Transverse colon (tissue), 4 donors: Measurements from ENCODE around the gene LILRA6. TPM values are rescaled to one million over a fixed set of nuclear protein-coding genes. Genes with fewer than 3 reads are reported as not detected.
"Not testable (repeated sequence)": the region's sequence is repeated elsewhere in the genome, so short reads cannot be mapped to it uniquely, and the experiment has no call there.

Experiments used
- DNase-seq: peaks from one replicate; pipeline ENCODE4 v3.0.0-alpha.2; 2019
- H3K27ac ChIP-seq, 4 donors: fragments of 200-600 bp; sonication (generic); 2 replicates each; pipeline ENCODE4 v1.5.1; 2016 to 2018; ENCODE audit warnings: inconsistent platforms in 4 of 4
- H3K27me3 ChIP-seq: fragments of 200-600 bp; sonication (generic); 2 replicates; pipeline ENCODE4 v1.5.1; 2017; ENCODE audit warnings: inconsistent platforms
- H3K36me3 ChIP-seq, 4 donors: fragments of 200-600 bp; sonication (generic); 2 replicates each; pipeline ENCODE4 v1.5.1; 2017 to 2019; ENCODE audit warnings: inconsistent platforms in 4 of 4
- H3K4me1 ChIP-seq, 4 donors: fragments of 200-600 bp; sonication (generic); 2 replicates each; pipeline ENCODE4 v1.5.1; 2017 to 2020; ENCODE audit warnings: inconsistent platforms in 4 of 4
- H3K4me3 ChIP-seq, 4 donors: fragments of 200-600 bp; sonication (generic); 1 replicate in 1 of 4; 2 replicates in 3 of 4; pipeline versions ENCODE4 v1.5.1 to v1.6.1; 2017 to 2019; ENCODE audit warnings: inconsistent platforms in 4 of 4
- H3K9me3 ChIP-seq, 2 donors: fragments of 200-600 bp; sonication (generic); 2 replicates each; pipeline ENCODE4 v1.5.1; 2017 to 2019; ENCODE audit warnings: inconsistent platforms in 2 of 2
- EP300 ChIP-seq: sonication (generic); formaldehyde crosslinking; IDR thresholded peaks from one replicate; pipeline ENCODE4 v1.6.1; 2017; ENCODE audit warnings: antibody characterized with exemption, low read depth
- POLR2A ChIP-seq: fragments of 450-650 bp; IDR thresholded peaks from one replicate; pipeline ENCODE4 v1.6.1; 2016; ENCODE audit warnings: antibody characterized with exemption, mild to moderate bottlenecking, moderate library complexity
- POLR2AphosphoS5 ChIP-seq, 3 donors: sonication (generic); formaldehyde crosslinking; IDR thresholded peaks; one replicate each; pipeline ENCODE4 v1.6.1; 2016; ENCODE audit warnings: antibody characterized with exemption in 3 of 3
- WGBS, 2 donors: methylation state at CpG; one replicate each; pipeline ENCODE4 v1.1.5; 2018; ENCODE audit warnings: low coverage in 1 of 2; 5-methylcytosine and 5-hydroxymethylcytosine counted together
- in situ Hi-C, 4 donors: fragments of 200-750 bp; cut with MboI; loops; one replicate each; pipeline versions ENCODE4 v1.15.0 to v1.15.1; 2017; ENCODE audit warnings: low sequenced_read_pairs in 3 of 4, low pct_ligation_motif_present in 1 of 4, low pct_unique_long_range_greater_than_20kb in 1 of 4
- intact Hi-C: fragments of 100-400 bp; cut with DNase I; formaldehyde crosslinking; loops from one replicate; pipeline ENCODE4 v1.15.1; 2023; ENCODE audit warnings: low total_unique reads
- total RNA-seq, 4 donors: library from RNA; depleted of rRNA; stranded (reverse); fragments of >200 nt; gene quantifications; one replicate each; pipeline ENCODE4 v1.1.0, GENCODE V29; 2016
- TF ChIP-seq, protein P1 (sequence below), 5 experiments: fragments of 200-600 bp in 3 of 5; fragments of 450-650 bp in 2 of 5; sonication (generic) in 3 of 5; IDR thresholded peaks; 1 replicate in 2 of 5; 2 replicates in 3 of 5; pipeline ENCODE4 v1.5.1; 2016 to 2017; ENCODE audit warnings: antibody characterized with exemption in 5 of 5, inconsistent platforms in 3 of 5, mild to moderate bottlenecking in 2 of 5, moderate library complexity in 1 of 5

LILRA6 gene
- total RNA-seq, 4 donors from 2014 or later, result 0.79 to 1.4 (median 1.1) TPM; not detected in 1

DNA sequence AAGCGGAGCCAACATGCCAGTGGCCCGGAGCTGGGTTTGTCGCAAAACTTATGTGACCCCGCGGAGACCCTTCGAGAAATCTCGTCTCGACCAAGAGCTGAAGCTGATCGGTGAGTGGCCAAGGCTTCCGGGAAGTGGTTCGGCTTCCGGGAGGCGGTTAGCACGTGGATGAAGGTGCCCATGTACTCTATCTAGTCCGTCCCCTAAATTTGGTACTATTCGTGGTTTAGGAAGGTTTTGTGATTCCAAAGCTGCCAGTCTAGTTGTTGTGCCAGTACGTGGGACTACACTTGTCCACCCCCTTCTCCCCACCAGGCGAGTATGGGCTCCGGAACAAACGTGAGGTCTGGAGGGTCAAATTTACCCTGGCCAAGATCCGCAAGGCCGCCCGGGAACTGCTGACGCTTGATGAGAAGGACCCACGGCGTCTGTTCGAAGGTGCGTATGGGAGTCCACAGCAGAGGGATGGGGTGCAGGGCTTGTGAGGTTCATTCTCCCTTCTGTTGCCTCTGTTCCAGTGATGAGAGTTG, 41.4 kb downstream of the LILRA6 start:
- DNase-seq, result no peak
- peaks cover 20 to 56% (median 41%) of the 10 kb centered on the region in 4 donors for H3K4me1 ChIP-seq
- peaks cover 0 to 42% (median 4%) of the 10 kb centered on the region in 4 donors for H3K36me3 ChIP-seq
- intact Hi-C loops (no loop called here), in situ Hi-C loops (no loop called here)
- H3K4me3 ChIP-seq, result peak overlapping the region; percentile 42 to 68 (median 54)
- no peaks in the 10 kb centered on the region for H3K27me3 ChIP-seq
- H3K27ac ChIP-seq, result peak overlapping the region; percentile 95 to 96 (median 96)
- 0 to 1% methylated on average over 4 to 28 of the region's 28 CpGs for WGBS, 2 donors
- H3K9me3 ChIP-seq, result no peaks in the 10 kb centered on the region
- TF ChIP-seq POLR2AphosphoS5 (IDR thresholded peaks at IDR 0.05), result no peak
- TF ChIP-seq EP300, result no peak
- no peak for TF ChIP-seq POLR2A
- TF ChIP-seq, protein P1, sequence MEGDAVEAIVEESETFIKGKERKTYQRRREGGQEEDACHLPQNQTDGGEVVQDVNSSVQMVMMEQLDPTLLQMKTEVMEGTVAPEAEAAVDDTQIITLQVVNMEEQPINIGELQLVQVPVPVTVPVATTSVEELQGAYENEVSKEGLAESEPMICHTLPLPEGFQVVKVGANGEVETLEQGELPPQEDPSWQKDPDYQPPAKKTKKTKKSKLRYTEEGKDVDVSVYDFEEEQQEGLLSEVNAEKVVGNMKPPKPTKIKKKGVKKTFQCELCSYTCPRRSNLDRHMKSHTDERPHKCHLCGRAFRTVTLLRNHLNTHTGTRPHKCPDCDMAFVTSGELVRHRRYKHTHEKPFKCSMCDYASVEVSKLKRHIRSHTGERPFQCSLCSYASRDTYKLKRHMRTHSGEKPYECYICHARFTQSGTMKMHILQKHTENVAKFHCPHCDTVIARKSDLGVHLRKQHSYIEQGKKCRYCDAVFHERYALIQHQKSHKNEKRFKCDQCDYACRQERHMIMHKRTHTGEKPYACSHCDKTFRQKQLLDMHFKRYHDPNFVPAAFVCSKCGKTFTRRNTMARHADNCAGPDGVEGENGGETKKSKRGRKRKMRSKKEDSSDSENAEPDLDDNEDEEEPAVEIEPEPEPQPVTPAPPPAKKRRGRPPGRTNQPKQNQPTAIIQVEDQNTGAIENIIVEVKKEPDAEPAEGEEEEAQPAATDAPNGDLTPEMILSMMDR (IDR thresholded peaks at IDR 0.05), result no peak

DNA sequence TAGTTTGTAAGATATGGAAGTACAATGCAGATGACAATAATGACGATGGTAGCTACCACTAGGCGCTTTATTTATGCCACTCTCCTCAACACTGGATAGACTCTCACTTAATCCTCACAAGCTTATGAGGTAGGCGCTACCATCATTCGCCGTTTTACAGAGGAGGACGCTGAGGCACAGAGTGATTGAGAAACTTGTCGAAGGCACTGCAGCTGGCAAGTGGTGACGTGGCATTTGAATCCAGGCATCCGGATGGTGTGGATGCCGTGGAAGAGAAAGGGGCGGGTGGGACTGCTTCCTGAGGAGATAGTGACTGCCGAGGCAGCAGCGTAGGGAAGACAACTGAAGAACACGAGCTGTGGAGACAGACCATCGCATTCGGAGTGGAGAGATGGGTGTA, 43.2 kb downstream of the LILRA6 start:
- Histone ChIP-seq H3K27ac (peak overlapping the region in 3 of 4 donors; percentile 95 to 96 (median 96)), H3K36me3 (peaks cover 0 to 26% (median 0%) of the 10 kb centered on the region in 4 donors), H3K4me1 (peaks cover 20 to 38% (median 31%) of the 10 kb centered on the region in 4 donors), H3K27me3 (no peaks in the 10 kb centered on the region), H3K9me3 (no peaks in the 10 kb centered on the region), H3K4me3 (no peak overlapping the region)
- WGBS, 2 donors, result 94 to 96% methylated on average over 12 to 16 of the region's 16 CpGs
- in situ Hi-C loops (no loop called here), intact Hi-C loops (no loop called here)
- DNase-seq, result no peak
- TF ChIP-seq, protein P1 (IDR thresholded peaks at IDR 0.05), result no peak
- TF ChIP-seq POLR2A, result no peak
- no peak for TF ChIP-seq POLR2AphosphoS5 (IDR thresholded peaks at IDR 0.05)
- no peak for TF ChIP-seq EP300

DNA sequence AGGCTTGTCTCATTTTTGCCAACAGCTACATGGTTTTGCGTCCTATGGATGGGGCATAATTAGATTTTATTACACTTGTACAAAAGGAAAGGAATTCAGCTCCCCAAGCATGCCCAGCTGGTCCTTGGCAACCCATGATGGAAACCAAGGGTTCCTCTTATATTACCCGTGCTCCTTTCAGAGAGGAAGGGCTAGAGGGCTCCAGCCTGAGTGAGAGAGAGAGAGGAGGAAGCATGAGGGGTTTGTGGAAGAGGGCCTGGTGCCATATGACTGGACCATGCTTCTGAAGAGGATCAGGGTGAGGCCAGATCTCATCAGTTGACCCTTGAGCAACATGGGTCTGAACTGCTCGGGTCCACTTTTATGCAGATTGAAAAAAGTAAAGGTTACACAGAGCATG, 45.5 kb downstream of the LILRA6 start:
- DNase-seq, result no peak
- in situ Hi-C loops (no loop called here), intact Hi-C loops (no loop called here)
- TF ChIP-seq, protein P1 (IDR thresholded peaks at IDR 0.05), result no peak
- no peak for TF ChIP-seq POLR2A
- no peak for TF ChIP-seq POLR2AphosphoS5 (IDR thresholded peaks at IDR 0.05)
- no peak for TF ChIP-seq EP300
- Histone ChIP-seq H3K9me3 (no peaks in the 10 kb centered on the region), H3K27me3 (no peaks in the 10 kb centered on the region), H3K27ac (no peak overlapping the region), H3K36me3 (peaks cover 0 to 19% (median 2%) of the 10 kb centered on the region in 4 donors), H3K4me1 (peaks cover 8 to 24% (median 14%) of the 10 kb centered on the region in 4 donors), H3K4me3 (no peak overlapping the region)
- WGBS, 2 donors, result 67 to 68% methylated on average over 3 of the region's 3 CpGs

DNA sequence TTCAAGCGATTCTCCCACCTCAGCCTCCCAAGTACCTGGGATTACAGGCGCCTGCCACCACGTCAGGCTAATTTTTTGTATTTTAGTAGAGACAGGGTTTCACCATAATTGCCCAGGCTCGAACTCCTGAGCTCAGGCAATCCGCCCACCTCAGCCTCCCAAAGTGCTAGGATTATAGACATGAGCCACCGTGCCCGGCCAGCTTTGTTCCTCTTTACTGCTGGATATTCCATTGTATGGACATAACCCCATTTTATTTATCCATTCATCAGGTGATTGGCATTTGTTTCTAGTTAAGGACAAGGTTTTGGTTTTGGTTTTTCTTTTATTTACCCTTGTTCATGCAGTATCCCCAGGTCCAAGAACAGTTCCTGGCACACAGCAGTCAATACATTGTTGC, 46.1 kb downstream of the LILRA6 start:
- intact Hi-C loops (no loop called here), in situ Hi-C loops (no loop called here)
- Histone ChIP-seq H3K27ac (no peak overlapping the region), H3K9me3 (no peaks in the 10 kb centered on the region), H3K4me1 (peaks cover 5 to 24% (median 14%) of the 10 kb centered on the region in 4 donors), H3K36me3 (peaks cover 0 to 15% (median 2%) of the 10 kb centered on the region in 4 donors), H3K4me3 (no peak overlapping the region), H3K27me3 (no peaks in the 10 kb centered on the region)
- DNase-seq, result no peak
- WGBS, 2 donors, result 97% methylated on average over 7 of the region's 7 CpGs; no CpG with 5 or more reads in 1 of the 2 donors
- TF ChIP-seq POLR2AphosphoS5 (IDR thresholded peaks at IDR 0.05) (no peak), EP300 (no peak), POLR2A (no peak)

DNA sequence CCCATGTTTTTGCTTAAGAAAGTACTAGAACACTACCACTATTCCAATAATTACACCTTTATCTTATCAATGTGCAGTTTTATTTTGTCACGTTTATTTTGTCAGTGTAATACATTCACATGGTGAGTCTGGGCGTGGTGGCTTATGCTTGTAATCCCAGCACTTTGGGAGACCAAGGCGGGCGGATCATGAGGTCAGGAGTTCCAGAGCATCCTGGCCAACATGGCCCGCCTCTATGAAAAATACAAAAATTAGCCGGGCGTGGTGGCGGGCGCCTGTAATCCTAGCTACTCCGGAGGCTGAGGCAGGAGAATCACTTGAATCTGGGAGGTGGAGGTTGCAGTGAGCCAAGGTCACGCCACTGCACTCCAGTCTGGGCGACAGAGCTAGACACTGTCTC, 48.1 kb downstream of the LILRA6 start:
- H3K27me3 ChIP-seq, intact Hi-C loops, DNase-seq, H3K9me3 ChIP-seq, H3K4me3 ChIP-seq, H3K27ac ChIP-seq, in situ Hi-C loops: not testable (repeated sequence)
- 71 to 92% methylated on average over 3 to 12 of the region's 12 CpGs for WGBS, 2 donors
- H3K36me3 ChIP-seq, result peaks cover 0 to 15% (median 2%) of the 10 kb centered on the region in 4 donors
- peaks cover 5 to 15% (median 11%) of the 10 kb centered on the region in 4 donors for H3K4me1 ChIP-seq
